Suprapubic skin (tissue), 4 donors: Measurements from ENCODE around the gene HPSE2.

Experiments
- CTCF ChIP-seq, 2 donors: fragments of 200-600 bp in 1 of 2; fragments of 450-650 bp in 1 of 2; sonication (generic) in 1 of 2; IDR thresholded peaks; one replicate each; pipeline ENCODE4 v1.5.1; 2016 to 2019; ENCODE audit warnings: antibody characterized with exemption in 2 of 2, mild to moderate bottlenecking in 1 of 2, moderate library complexity in 1 of 2
- EP300 ChIP-seq: sonication (generic); formaldehyde crosslinking; IDR thresholded peaks from one replicate; pipeline ENCODE4 v1.6.1; 2017; ENCODE audit warnings: antibody characterized with exemption
- POLR2A ChIP-seq, 2 donors: fragments of 450-650 bp; IDR thresholded peaks; one replicate each; pipeline ENCODE4 v1.6.1; 2017; ENCODE audit warnings: antibody characterized with exemption in 2 of 2, mild to moderate bottlenecking in 2 of 2, moderate library complexity in 2 of 2
- POLR2AphosphoS5 ChIP-seq, 3 donors: sonication (generic); formaldehyde crosslinking; IDR thresholded peaks; one replicate each; pipeline ENCODE4 v1.6.1; 2017; ENCODE audit warnings: antibody characterized with exemption in 3 of 3

DNA sequence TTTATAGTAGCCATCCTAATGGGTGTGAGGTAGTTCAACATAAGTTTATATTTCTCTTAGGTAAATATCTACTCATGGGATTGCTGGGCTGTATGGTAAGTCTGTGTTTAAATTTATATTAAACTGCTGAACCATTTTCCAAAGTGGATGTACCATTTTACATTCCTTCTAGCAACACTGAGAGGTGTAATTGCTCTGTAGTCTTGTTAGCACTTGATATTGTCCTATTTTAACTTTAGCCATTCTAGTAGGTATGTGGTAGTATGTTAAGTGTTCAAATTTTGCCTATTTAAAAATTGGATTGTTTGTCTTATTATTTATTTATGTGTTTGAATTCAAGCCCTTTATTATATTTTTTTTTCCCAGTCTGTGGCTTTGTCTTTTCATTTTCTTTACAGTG is 786.4 kb downstream of the HPSE2 start:
- TF ChIP-seq CTCF (IDR thresholded peaks at IDR 0.05) (no peak), EP300 (no peak), POLR2AphosphoS5 (IDR thresholded peaks at IDR 0.05) (no peak), POLR2A (IDR thresholded peaks at IDR 0.05) (no peak)
